KMS-11 (cell line): ENCODE data around the gene FANCL.
"Not testable (repeated sequence)": the region's sequence is repeated elsewhere in the genome, so short reads cannot be mapped to it uniquely, and the experiment has no call there.

Experiments used
- H2AFZ ChIP-seq: fragments of 200-600 bp; sonication (generic); 2 replicates; pipeline ENCODE4 v1.6.1; 2016; ENCODE audit warnings: antibody characterized with exemption, mixed run types, low read depth
- H3K27ac ChIP-seq: fragments of 200-600 bp; sonication (generic); 2 replicates; pipeline ENCODE4 v1.6.1; 2016; ENCODE audit warnings: mild to moderate bottlenecking, mixed run types
- H3K27me3 ChIP-seq: fragments of 200-600 bp; sonication (generic); 2 replicates; pipeline ENCODE4 v1.6.1; 2017; ENCODE audit warnings: mild to moderate bottlenecking, low read depth, mixed run types, moderate library complexity; ENCODE audit not compliant: insufficient read depth
- H3K36me3 ChIP-seq: fragments of 200-600 bp; sonication (generic); 2 replicates; pipeline ENCODE4 v1.6.1; 2017; ENCODE audit warnings: mild to moderate bottlenecking, mixed run types; ENCODE audit not compliant: insufficient read depth
- H3K4me1 ChIP-seq: fragments of 200-600 bp; sonication (generic); 2 replicates; pipeline ENCODE4 v1.6.1; 2016; ENCODE audit warnings: mild to moderate bottlenecking, low read depth, mixed run types; ENCODE audit not compliant: poor library complexity, severe bottlenecking
- H3K4me2 ChIP-seq: fragments of 200-600 bp; sonication (generic); 2 replicates; pipeline ENCODE4 v1.7.0; 2016; ENCODE audit warnings: mild to moderate bottlenecking, mixed run types
- H3K4me3 ChIP-seq: fragments of 200-600 bp; sonication (generic); IDR thresholded peaks from 2 replicates; pipeline ENCODE4 v1.6.1; 2017; ENCODE audit warnings: low read depth, low read length, mixed read lengths; ENCODE audit not compliant: insufficient read depth
- H3K79me2 ChIP-seq: fragments of 200-600 bp; sonication (generic); 2 replicates; pipeline ENCODE4 v1.6.1; 2016; ENCODE audit warnings: low read depth, mixed run types; ENCODE audit not compliant: insufficient read depth
- H3K9ac ChIP-seq: fragments of 200-600 bp; sonication (generic); 2 replicates; pipeline ENCODE4 v1.6.1; 2016; ENCODE audit warnings: mild to moderate bottlenecking, mixed run types
- H4K20me1 ChIP-seq: fragments of 200-600 bp; sonication (generic); 2 replicates; pipeline ENCODE4 v1.6.1; 2016; ENCODE audit warnings: mild to moderate bottlenecking, mixed run types; ENCODE audit not compliant: insufficient read depth
- TF ChIP-seq, protein P1 (sequence below): fragments of 200-600 bp; sonication (generic); conservative IDR thresholded peaks from 2 replicates; pipeline ENCODE4 v1.6.1; 2017; ENCODE audit warnings: low read depth, mild to moderate bottlenecking, antibody characterized with exemption, low read length, moderate library complexity, mixed read lengths

FANCL gene

DNA sequence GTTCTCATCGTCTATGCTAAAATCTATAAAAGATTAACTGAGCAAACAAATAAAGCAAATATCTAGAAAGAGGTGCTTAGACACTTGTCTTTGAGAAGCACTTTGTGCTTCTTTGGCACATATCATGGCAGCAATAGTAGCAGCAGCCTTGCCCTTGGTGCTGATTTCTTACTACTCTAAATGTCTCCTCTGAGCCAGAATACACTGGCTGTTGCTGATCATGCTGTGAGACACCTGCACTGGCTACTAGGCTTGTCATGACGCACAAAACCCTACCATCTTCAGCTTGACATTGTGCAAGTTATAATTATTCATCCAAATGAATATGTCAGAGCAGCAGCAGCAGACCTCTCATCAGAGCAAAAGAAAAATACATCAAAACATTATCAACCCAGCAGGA is 46.7 kb downstream of the FANCL start:
- TF ChIP-seq, protein P1, sequence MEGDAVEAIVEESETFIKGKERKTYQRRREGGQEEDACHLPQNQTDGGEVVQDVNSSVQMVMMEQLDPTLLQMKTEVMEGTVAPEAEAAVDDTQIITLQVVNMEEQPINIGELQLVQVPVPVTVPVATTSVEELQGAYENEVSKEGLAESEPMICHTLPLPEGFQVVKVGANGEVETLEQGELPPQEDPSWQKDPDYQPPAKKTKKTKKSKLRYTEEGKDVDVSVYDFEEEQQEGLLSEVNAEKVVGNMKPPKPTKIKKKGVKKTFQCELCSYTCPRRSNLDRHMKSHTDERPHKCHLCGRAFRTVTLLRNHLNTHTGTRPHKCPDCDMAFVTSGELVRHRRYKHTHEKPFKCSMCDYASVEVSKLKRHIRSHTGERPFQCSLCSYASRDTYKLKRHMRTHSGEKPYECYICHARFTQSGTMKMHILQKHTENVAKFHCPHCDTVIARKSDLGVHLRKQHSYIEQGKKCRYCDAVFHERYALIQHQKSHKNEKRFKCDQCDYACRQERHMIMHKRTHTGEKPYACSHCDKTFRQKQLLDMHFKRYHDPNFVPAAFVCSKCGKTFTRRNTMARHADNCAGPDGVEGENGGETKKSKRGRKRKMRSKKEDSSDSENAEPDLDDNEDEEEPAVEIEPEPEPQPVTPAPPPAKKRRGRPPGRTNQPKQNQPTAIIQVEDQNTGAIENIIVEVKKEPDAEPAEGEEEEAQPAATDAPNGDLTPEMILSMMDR, result no peak
- no peaks in the 10 kb centered on the region for H4K20me1 ChIP-seq
- no peaks in the 10 kb centered on the region for H3K4me1 ChIP-seq
- no peak overlapping the region for H2AFZ ChIP-seq
- H3K9ac ChIP-seq, result no peak overlapping the region
- H3K4me3 ChIP-seq, result no peak overlapping the region
- no peaks in the 10 kb centered on the region for H3K27me3 ChIP-seq
- H3K79me2 ChIP-seq, result no peaks in the 10 kb centered on the region
- no peak overlapping the region for H3K4me2 ChIP-seq
- H3K27ac ChIP-seq, result no peak overlapping the region
- H3K36me3 ChIP-seq, result no peaks in the 10 kb centered on the region

DNA sequence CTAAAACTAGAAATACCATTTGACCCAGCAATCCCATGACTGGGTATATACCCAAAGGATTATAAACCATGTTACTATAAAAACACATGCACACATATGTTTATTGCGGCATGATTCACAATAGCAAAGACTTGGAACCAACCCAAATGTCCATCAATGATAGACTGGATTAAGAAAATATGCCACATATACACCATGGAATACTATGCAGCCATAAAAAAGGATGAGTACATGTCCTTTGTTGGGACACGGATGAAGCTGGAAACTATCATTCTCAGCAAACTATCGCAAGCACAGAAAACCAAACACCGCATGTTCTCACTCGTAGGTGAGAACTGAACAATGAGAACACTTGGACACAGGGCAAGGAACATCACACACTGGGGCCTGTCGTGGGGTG is 54.1 kb downstream of the FANCL start:
- H3K27me3 ChIP-seq, H3K36me3 ChIP-seq, H4K20me1 ChIP-seq, H3K27ac ChIP-seq, H3K4me2 ChIP-seq, H3K9ac ChIP-seq, H3K79me2 ChIP-seq, H3K4me3 ChIP-seq, H3K4me1 ChIP-seq, H2AFZ ChIP-seq: not testable (repeated sequence)

DNA sequence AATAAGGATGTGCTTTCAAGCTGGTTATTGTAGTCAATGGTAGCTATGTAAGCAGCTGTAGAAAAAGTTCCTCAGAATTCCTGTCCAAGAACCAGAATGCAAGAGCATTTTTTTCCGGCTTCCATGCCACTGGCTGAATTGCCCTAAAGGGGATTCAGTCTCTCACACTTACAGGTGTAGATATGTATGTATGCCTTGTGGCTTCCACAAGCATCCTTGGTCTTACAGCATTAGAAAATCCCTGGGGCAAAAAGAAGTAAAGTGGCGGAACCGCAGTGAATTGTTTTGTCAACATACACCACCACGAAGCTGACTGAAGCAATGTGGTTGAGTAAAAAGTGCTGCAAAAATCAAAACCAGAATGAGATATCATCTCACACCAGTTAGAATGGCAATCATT is 54.6 kb downstream of the FANCL start:
- Histone ChIP-seq H3K4me2 (no peak overlapping the region), H3K4me3 (no peak overlapping the region), H3K79me2 (no peaks in the 10 kb centered on the region), H3K9ac (no peak overlapping the region), H4K20me1 (no peaks in the 10 kb centered on the region), H3K4me1 (no peaks in the 10 kb centered on the region), H3K36me3 (no peaks in the 10 kb centered on the region), H3K27ac (no peak overlapping the region), H2AFZ (no peak overlapping the region), H3K27me3 (no peaks in the 10 kb centered on the region)
- TF ChIP-seq, protein P1, result no peak

DNA sequence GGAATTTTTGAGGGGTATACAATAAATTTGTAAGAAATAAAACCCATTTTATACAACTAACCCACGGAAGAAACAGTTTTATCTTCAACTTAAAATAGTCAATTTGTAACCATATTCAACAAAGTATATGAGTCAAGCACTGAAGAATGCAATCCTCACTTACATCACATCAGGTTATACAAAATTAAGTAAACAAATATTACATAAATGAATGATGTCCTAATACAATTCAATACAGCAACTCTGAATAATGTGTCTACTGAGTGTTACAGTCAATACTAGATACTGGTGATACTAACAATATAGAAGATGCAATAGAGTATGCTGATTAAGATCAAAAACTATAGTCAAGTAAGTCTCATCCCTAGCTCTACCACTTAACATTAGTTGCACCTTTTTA is 58.6 kb downstream of the FANCL start:
- TF ChIP-seq, protein P1, result no peak
- no peaks in the 10 kb centered on the region for H3K27me3 ChIP-seq
- H3K27ac ChIP-seq, result no peak overlapping the region
- no peak overlapping the region for H3K4me3 ChIP-seq
- no peak overlapping the region for H3K9ac ChIP-seq
- no peak overlapping the region for H3K4me2 ChIP-seq
- H2AFZ ChIP-seq, result no peak overlapping the region
- H3K36me3 ChIP-seq, result no peaks in the 10 kb centered on the region
- H4K20me1 ChIP-seq, result no peaks in the 10 kb centered on the region
- no peaks in the 10 kb centered on the region for H3K4me1 ChIP-seq
- no peaks in the 10 kb centered on the region for H3K79me2 ChIP-seq

DNA sequence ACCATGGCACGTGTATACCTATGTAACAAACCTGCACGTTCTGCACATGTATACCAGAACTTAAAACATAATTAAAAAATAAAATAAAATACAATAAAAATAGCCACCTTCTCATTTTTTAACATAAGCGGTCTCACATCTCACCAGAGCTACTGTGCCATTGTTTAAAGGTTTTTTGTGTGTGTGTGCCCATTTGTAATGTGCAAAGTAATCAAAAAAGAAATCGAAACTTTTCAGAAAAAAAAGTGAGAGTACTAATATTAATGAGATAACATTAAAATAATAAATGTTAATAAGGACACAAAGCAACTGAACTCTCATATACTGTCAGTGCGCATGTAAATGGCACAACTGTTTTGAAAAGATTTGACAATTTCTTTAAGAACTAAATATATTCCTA is 60.5 kb downstream of the FANCL start:
- TF ChIP-seq, protein P1, result no peak
- Histone ChIP-seq H2AFZ (no peak overlapping the region), H3K79me2 (no peaks in the 10 kb centered on the region), H4K20me1 (no peaks in the 10 kb centered on the region), H3K4me2 (no peak overlapping the region), H3K4me3 (no peak overlapping the region), H3K27ac (no peak overlapping the region), H3K36me3 (no peaks in the 10 kb centered on the region), H3K9ac (no peak overlapping the region), H3K4me1 (no peaks in the 10 kb centered on the region), H3K27me3 (no peaks in the 10 kb centered on the region)

DNA sequence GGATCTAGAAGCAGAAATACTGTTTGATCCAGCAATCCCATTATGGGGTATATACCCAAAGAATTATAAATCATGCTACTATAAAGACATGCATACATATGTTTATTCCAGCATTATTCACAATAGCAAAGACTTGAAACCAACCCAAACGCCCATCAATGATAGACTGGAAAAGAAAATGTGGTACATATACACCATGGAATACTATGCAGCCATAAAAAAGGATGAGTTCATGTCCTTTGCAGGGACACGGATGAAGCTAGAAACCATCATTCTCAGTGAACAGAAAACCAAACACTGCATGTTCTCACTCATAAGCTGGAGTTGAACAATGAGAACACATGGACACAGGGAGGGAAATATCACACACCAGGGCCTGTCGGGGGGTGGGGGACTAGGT is 61.0 kb downstream of the FANCL start:
- not testable (repeated sequence) for H3K79me2 ChIP-seq, H3K4me2 ChIP-seq, H3K36me3 ChIP-seq, H4K20me1 ChIP-seq, H2AFZ ChIP-seq, H3K27me3 ChIP-seq, H3K4me1 ChIP-seq, H3K9ac ChIP-seq, H3K4me3 ChIP-seq, H3K27ac ChIP-seq

DNA sequence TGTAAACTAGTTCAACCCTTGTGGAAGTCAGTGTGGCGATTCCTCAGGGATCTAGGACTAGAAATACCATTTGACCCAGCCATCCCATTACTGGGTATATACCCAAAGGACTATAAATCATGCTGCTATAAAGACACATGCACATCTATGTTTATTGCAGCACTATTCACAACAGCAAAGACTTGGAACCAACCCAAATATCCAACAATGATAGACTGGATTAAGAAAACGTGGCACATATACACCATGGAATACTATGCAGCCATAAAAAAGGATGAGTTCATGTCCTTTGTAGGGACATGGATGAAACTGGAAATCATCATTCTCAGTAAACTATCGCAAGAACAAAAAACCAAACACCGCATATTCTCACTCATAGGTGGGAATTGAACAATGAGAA is 63.9 kb downstream of the FANCL start:
- not testable (repeated sequence) for H3K36me3 ChIP-seq, H3K79me2 ChIP-seq, H3K9ac ChIP-seq, H3K4me3 ChIP-seq, H2AFZ ChIP-seq, H4K20me1 ChIP-seq, H3K27ac ChIP-seq, H3K27me3 ChIP-seq, H3K4me2 ChIP-seq, H3K4me1 ChIP-seq
